Liver (tissue), 9 donors: ENCODE data around the gene ZNF496. TPM values are rescaled to one million over a fixed set of nuclear protein-coding genes. Genes with fewer than 3 reads are reported as not detected.

ENCODE experiments used
- DNase-seq: peaks from one replicate; pipeline ENCODE4 v3.0.0-alpha.2; 2017; ENCODE audit warnings: low spot score
- H3K27ac ChIP-seq, 2 donors: one replicate each; pipeline ENCODE4 v1.7.0; 2013; ENCODE audit warnings: inconsistent platforms in 2 of 2, low read length in 2 of 2, control low read depth in 1 of 2, low read depth in 1 of 2, mild to moderate bottlenecking in 1 of 2
- H3K27me3 ChIP-seq, 4 donors: one replicate each; pipeline versions ENCODE4 v1.6.1 to v1.7.0; 2013; ENCODE audit warnings: low read length in 3 of 4, inconsistent platforms in 1 of 4, mild to moderate bottlenecking in 1 of 4, moderate library complexity in 1 of 4; ENCODE audit not compliant: control insufficient read depth in 4 of 4, insufficient read depth in 4 of 4
- H3K36me3 ChIP-seq, 4 donors: one replicate each; pipeline versions ENCODE4 v1.6.1 to v1.7.0; 2013; ENCODE audit warnings: low read length in 3 of 4, mild to moderate bottlenecking in 3 of 4, low read depth in 1 of 4, moderate library complexity in 1 of 4; ENCODE audit not compliant: control insufficient read depth in 4 of 4, insufficient read depth in 3 of 4
- H3K4me1 ChIP-seq, 4 donors: one replicate each; pipeline versions ENCODE4 v1.6.1 to v1.7.0; 2013; ENCODE audit warnings: low read length in 3 of 4, mild to moderate bottlenecking in 3 of 4, moderate library complexity in 1 of 4; ENCODE audit not compliant: control insufficient read depth in 4 of 4, insufficient read depth in 4 of 4
- H3K4me3 ChIP-seq, 3 donors: one replicate each; pipeline versions ENCODE4 v1.6.1 to v1.7.0; 2013; ENCODE audit warnings: low read length in 3 of 3, control low read depth in 1 of 3, low read depth in 1 of 3, mild to moderate bottlenecking in 1 of 3
- H3K9ac ChIP-seq, 2 donors: one replicate each; pipeline ENCODE4 v1.7.0; 2013; ENCODE audit warnings: low read length in 2 of 2, mild to moderate bottlenecking in 2 of 2, moderate library complexity in 2 of 2, control low read depth in 1 of 2, low read depth in 1 of 2
- H3K9me3 ChIP-seq, 4 donors: one replicate each; pipeline versions ENCODE4 v1.6.1 to v1.7.0; 2013; ENCODE audit warnings: low read length in 3 of 4; ENCODE audit not compliant: control insufficient read depth in 4 of 4
- ATF3 ChIP-seq: IDR thresholded peaks from 2 replicates; pipeline ENCODE4 v1.6.1; 2016; ENCODE audit warnings: antibody characterized with exemption
- CTCF ChIP-seq: fragments of 150-350 bp; IDR thresholded peaks from 2 replicates; pipeline ENCODE4 v1.5.1; 2017; ENCODE audit warnings: improper control_type of control experiment, low read depth, low read length; ENCODE audit not compliant: missing input control
- EGR1 ChIP-seq, 2 donors: IDR thresholded peaks; 2 replicates each; pipeline ENCODE4 v1.6.1; 2016 to 2018; ENCODE audit warnings: antibody characterized with exemption in 2 of 2, low read depth in 2 of 2
- FOXA1 ChIP-seq: IDR thresholded peaks from 2 replicates; pipeline ENCODE4 v1.6.1; 2016; ENCODE audit warnings: antibody characterized with exemption
- FOXA2 ChIP-seq: IDR thresholded peaks from 2 replicates; pipeline ENCODE4 v1.6.1; 2016; ENCODE audit warnings: antibody characterized with exemption
- GABPA ChIP-seq, 2 donors: IDR thresholded peaks in 1 of 2; conservative IDR thresholded peaks in 1 of 2; 2 replicates each; pipeline ENCODE4 v1.6.1; 2016; ENCODE audit warnings: antibody characterized with exemption in 2 of 2, mild to moderate bottlenecking in 1 of 2, moderate library complexity in 1 of 2
- HNF4A ChIP-seq, 2 donors: conservative IDR thresholded peaks; 2 replicates each; pipeline ENCODE4 v1.6.1; 2016; ENCODE audit warnings: antibody characterized with exemption in 2 of 2, mild to moderate bottlenecking in 2 of 2
- HNF4G ChIP-seq: IDR thresholded peaks from 2 replicates; pipeline ENCODE4 v1.6.1; 2016; ENCODE audit warnings: antibody characterized with exemption
- JUND ChIP-seq, 2 donors: IDR thresholded peaks; 2 replicates each; pipeline ENCODE4 v1.6.1; 2016; ENCODE audit warnings: antibody characterized with exemption in 2 of 2
- MAX ChIP-seq: IDR thresholded peaks from 2 replicates; pipeline ENCODE4 v1.6.1; 2016; ENCODE audit warnings: antibody characterized with exemption
- NR2F2 ChIP-seq: IDR thresholded peaks from 2 replicates; pipeline ENCODE4 v1.6.1; 2016; ENCODE audit warnings: antibody characterized with exemption
- RAD21 ChIP-seq, 2 donors: IDR thresholded peaks; 2 replicates each; pipeline ENCODE4 v1.6.1; 2016; ENCODE audit warnings: antibody characterized with exemption in 2 of 2, mild to moderate bottlenecking in 2 of 2
- RXRA ChIP-seq, 2 donors: IDR thresholded peaks; 2 replicates each; pipeline ENCODE4 v1.6.1; 2017 to 2018; ENCODE audit warnings: antibody characterized with exemption in 2 of 2, mild to moderate bottlenecking in 1 of 2
- SP1 ChIP-seq: IDR thresholded peaks from 2 replicates; pipeline ENCODE4 v1.6.1; 2018; ENCODE audit warnings: antibody characterized with exemption, mild to moderate bottlenecking
- TAF1 ChIP-seq: conservative IDR thresholded peaks from 2 replicates; pipeline ENCODE4 v1.6.1; 2016; ENCODE audit warnings: antibody characterized with exemption, mild to moderate bottlenecking
- YY1 ChIP-seq: IDR thresholded peaks from 2 replicates; pipeline ENCODE4 v1.6.1; 2016; ENCODE audit warnings: antibody characterized with exemption, mild to moderate bottlenecking
- ZBTB33 ChIP-seq: IDR thresholded peaks from 2 replicates; pipeline ENCODE4 v1.6.1; 2016; ENCODE audit warnings: antibody characterized with exemption
- WGBS: extraction: QIAGEN DNeasy Blood & Tissue Kit; methylation state at CpG from one replicate; pipeline ENCODE4 v1.1.7; 2013; 5-methylcytosine and 5-hydroxymethylcytosine counted together
- polyA plus RNA-seq, 2 donors: library from polyadenylated mRNA; stranded (reverse) in 1 of 2; unstranded in 1 of 2; fragments of 200-250 nt in 1 of 2; fragments of >200 nt in 1 of 2; fragmentation: Nextera tagmentation in 1 of 2; extraction: Ambion mirVana in 1 of 2; gene quantifications; one replicate each; pipeline versions ENCODE4 v1.2.1 to v1.2.3, GENCODE V29; 2013 to 2015
- total RNA-seq, 2 donors: library from RNA; depleted of rRNA; stranded (reverse); fragments of >200 nt; gene quantifications; one replicate each; pipeline ENCODE4 v1.2.3, GENCODE V29; 2014
- TF ChIP-seq, protein P1 (sequence below): IDR thresholded peaks from 2 replicates; pipeline ENCODE4 v1.6.1; 2016; ENCODE audit warnings: antibody characterized with exemption, mild to moderate bottlenecking
- donor health status: healthy.
- donor health status: healthy.
- donor health status: healthy.
- donor health status: healthy.
- donor health status: healthy.

Gene ZNF496
- total and polyA plus RNA-seq, 4 donors, result 0.93 to 7.5 (median 4.7) TPM

GRCh38 chr1:247331172-247331524 lies 519 bp downstream of the ZNF496 start:
- Histone ChIP-seq H3K27me3 (no peaks in the 10 kb centered on the region), H3K36me3 (peaks cover 0 to 12% (median 5%) of the 10 kb centered on the region in 4 donors), H3K4me1 (peaks cover 3 to 14% (median 7%) of the 10 kb centered on the region in 4 donors), H3K4me3 (peak overlapping the region; percentile 64 to 77 (median 65)), H3K9me3 (no peaks in the 10 kb centered on the region), H3K9ac (peak overlapping the region in 1 of 2 donors; percentile 15), H3K27ac (peak overlapping the region in 1 of 2 donors; percentile 61)
- TF ChIP-seq, protein P1, sequence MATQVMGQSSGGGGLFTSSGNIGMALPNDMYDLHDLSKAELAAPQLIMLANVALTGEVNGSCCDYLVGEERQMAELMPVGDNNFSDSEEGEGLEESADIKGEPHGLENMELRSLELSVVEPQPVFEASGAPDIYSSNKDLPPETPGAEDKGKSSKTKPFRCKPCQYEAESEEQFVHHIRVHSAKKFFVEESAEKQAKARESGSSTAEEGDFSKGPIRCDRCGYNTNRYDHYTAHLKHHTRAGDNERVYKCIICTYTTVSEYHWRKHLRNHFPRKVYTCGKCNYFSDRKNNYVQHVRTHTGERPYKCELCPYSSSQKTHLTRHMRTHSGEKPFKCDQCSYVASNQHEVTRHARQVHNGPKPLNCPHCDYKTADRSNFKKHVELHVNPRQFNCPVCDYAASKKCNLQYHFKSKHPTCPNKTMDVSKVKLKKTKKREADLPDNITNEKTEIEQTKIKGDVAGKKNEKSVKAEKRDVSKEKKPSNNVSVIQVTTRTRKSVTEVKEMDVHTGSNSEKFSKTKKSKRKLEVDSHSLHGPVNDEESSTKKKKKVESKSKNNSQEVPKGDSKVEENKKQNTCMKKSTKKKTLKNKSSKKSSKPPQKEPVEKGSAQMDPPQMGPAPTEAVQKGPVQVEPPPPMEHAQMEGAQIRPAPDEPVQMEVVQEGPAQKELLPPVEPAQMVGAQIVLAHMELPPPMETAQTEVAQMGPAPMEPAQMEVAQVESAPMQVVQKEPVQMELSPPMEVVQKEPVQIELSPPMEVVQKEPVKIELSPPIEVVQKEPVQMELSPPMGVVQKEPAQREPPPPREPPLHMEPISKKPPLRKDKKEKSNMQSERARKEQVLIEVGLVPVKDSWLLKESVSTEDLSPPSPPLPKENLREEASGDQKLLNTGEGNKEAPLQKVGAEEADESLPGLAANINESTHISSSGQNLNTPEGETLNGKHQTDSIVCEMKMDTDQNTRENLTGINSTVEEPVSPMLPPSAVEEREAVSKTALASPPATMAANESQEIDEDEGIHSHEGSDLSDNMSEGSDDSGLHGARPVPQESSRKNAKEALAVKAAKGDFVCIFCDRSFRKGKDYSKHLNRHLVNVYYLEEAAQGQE, result no peak
- TF ChIP-seq RAD21 (IDR thresholded peaks at IDR 0.05) (no peak), HNF4A (conservative IDR thresholded peaks at IDR 0.05) (no peak), EGR1 (IDR thresholded peaks at IDR 0.05; ENCODE audit: low read depth in 2 of 2) (no peak), GABPA (IDR thresholded peaks at IDR 0.05 in 1 of 2, conservative IDR thresholded peaks at IDR 0.05 in 1 of 2) (no peak), FOXA1 (no peak), HNF4G (no peak), ZBTB33 (no peak), MAX (no peak), JUND (IDR thresholded peaks at IDR 0.05) (no peak), CTCF (no peak), SP1 (no peak), FOXA2 (no peak), YY1 (no peak), RXRA (IDR thresholded peaks at IDR 0.05) (no peak), NR2F2 (no peak), TAF1 (no peak), ATF3 (no peak)
- DNase-seq, result peak; percentile 66
- under 1% methylated on average over 36 of the region's 36 CpGs for WGBS
